Measurements from ENCODE around the gene ADIRF.

The ADIRF gene

DNA sequence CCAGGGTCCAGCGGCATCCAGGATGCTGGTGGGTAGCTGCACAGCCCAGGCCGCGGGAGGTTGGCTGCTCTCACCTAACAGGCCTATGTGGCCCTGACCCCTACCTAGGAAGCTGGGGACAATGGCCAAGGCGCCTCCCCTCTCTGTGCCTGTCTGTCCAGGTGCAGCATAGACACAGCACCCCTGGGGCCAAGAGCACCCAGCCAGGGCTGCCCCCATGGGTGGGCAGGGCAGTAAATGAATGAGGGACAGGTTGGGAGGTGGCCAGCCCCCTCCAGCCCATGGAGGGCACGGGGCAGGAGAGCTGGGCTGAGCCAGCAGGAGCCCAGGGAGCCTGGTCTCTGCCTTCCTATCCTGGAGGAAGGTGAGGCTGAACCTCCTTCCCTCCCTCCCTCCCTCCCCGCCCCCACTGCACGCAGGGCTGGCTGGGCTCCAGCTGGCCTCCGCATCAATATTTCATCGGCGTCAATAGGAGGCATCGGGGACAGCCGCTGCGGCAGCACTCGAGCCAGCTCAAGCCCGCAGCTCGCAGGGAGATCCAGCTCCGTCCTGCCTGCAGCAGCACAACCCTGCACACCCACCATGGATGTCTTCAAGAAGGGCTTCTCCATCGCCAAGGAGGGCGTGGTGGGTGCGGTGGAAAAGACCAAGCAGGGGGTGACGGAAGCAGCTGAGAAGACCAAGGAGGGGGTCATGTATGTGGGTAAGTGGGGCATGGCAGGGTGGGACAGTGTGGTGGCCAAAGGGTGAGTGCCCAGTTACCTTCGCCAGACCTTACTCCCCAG is 10.0 kb upstream of the ADIRF start, which contains the start of gene SNCG:
TSS of gene SNCG (plus strand) at position 484 of the 785 bp plus-strand sequence. CDS start at position 583, 99 bp downstream.
- Histone ChIP-seq H3K4me3 (replicated peaks; ENCODE audit: low read depth, low read length) (no peak within 1 kb of the TSS), H3K27me3 (replicated peaks; ENCODE audit: control insufficient read depth, insufficient read depth, low read length) (no peaks in the 10 kb centered on the region; the same call in 1 of the 2 replicates), H3K36me3 (ENCODE audit: control insufficient read depth, insufficient read depth, low read length) (no peaks in the 10 kb centered on the region)
- TF ChIP-seq, protein P1, sequence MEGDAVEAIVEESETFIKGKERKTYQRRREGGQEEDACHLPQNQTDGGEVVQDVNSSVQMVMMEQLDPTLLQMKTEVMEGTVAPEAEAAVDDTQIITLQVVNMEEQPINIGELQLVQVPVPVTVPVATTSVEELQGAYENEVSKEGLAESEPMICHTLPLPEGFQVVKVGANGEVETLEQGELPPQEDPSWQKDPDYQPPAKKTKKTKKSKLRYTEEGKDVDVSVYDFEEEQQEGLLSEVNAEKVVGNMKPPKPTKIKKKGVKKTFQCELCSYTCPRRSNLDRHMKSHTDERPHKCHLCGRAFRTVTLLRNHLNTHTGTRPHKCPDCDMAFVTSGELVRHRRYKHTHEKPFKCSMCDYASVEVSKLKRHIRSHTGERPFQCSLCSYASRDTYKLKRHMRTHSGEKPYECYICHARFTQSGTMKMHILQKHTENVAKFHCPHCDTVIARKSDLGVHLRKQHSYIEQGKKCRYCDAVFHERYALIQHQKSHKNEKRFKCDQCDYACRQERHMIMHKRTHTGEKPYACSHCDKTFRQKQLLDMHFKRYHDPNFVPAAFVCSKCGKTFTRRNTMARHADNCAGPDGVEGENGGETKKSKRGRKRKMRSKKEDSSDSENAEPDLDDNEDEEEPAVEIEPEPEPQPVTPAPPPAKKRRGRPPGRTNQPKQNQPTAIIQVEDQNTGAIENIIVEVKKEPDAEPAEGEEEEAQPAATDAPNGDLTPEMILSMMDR (IDR thresholded peaks at IDR 0.05; ENCODE audit: insufficient read depth, low read length, poor library complexity, severe bottlenecking): no peak
- no peak for DNase-seq (ENCODE audit: extremely low read depth, insufficient read length)

DNA sequence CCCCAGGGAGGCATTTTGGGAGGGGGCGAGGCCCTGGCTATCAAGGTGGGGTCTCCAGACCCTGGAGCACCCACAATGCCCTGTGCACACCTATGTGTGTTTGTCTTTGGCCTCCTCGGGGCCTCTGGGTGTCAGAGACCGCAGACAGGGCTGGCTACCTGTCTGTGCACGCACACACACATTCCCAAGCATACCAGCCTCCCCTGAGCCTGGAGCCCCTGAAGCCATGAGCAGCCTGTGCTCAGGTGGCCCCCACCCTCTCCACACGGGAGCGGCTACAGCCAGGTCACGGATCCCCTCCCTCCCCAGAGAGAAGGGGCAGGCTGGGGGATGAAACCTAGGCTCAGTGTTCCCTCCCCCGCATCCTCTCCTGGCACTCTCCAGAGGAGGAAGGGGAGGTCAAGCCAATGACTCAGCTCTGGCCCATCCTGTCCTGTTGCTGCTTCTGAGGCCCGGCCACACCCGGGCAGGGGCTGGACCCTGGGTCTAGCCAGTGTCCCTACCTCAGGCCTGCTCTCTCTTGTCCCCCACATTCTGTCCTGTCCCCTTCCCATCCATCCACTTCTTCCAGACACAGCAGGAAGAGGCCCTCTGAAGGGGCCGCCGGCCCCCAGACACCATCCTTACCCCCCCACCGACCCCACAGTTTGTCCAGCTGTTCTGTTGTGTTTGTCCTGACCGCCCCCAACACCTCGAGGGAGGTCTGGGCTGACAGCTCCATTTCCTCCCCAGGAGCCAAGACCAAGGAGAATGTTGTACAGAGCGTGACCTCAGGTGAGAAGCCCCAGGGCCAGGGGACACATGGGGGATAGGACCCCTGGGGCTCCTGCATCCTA is 9.2 kb upstream of the ADIRF start:
- H3K36me3 ChIP-seq (ENCODE audit: control insufficient read depth, insufficient read depth, low read length): no peaks in the 10 kb centered on the region
- TF ChIP-seq, protein P1 (IDR thresholded peaks at IDR 0.05; ENCODE audit: insufficient read depth, low read length, poor library complexity, severe bottlenecking): no peak
- no peaks in the 10 kb centered on the region; the same call in 1 of the 2 replicates for H3K27me3 ChIP-seq (replicated peaks; ENCODE audit: control insufficient read depth, insufficient read depth, low read length)
- H3K4me3 ChIP-seq (replicated peaks; ENCODE audit: low read depth, low read length): no peak overlapping the region
- DNase-seq (ENCODE audit: extremely low read depth, insufficient read length): no peak

DNA sequence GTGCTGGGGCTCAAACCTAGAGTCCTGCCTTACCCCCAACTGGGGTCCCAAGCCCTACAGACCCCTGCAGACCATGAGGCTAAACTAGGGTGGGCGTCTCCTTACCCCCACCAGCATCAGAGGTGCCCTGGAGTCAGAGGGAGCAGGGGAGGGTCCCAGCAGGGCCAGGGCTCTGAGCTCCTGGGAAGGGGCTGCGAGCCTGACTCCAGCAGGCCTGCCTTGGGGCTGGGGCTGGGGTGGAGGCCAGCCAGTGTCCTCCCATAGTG is 8.6 kb upstream of the ADIRF start:
- Histone ChIP-seq H3K36me3 (ENCODE audit: control insufficient read depth, insufficient read depth, low read length) (no peaks in the 10 kb centered on the region), H3K4me3 (replicated peaks; ENCODE audit: low read depth, low read length) (no peak overlapping the region), H3K27me3 (replicated peaks; ENCODE audit: control insufficient read depth, insufficient read depth, low read length) (no peaks in the 10 kb centered on the region; the same call in 1 of the 2 replicates)
- no peak for DNase-seq (ENCODE audit: extremely low read depth, insufficient read length)
- TF ChIP-seq, protein P1 (IDR thresholded peaks at IDR 0.05; ENCODE audit: insufficient read depth, low read length, poor library complexity, severe bottlenecking): no peak

DNA sequence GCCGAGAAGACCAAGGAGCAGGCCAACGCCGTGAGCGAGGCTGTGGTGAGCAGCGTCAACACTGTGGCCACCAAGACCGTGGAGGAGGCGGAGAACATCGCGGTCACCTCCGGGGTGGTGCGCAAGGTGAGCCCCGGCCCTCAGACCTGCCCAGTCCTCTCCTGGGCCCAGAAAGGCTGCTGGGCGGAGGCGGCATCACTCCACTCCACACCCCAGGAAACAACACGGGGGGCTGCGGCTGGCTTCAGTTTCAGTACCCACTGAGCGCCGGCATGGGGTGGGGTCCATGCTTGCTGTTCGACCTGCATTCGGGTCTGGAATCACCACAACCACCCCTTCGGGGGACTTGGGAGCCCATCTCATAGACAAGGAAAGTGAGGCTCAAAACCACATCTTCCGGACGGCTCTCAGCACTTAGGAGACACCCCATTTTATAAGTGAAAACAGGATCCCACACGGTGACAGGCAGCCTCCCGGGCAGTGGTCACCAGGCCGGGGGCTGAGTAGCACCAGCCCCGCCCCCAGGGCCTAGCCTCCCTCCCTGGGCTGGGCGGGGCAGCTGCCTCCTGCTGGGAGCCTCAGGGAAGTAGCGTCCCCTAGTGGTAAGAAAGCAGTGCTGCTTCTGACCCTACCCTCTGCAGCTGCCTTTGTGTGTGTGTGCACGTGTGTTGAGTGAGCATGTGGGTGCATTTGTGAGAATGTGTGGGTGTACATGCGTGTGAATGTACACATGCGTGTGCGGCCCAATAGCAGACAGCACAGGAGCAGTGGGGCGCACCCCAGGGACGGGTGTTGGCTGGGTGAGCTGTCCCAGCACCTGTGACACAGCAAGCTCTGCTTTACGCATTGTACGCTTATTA is 8.0 kb upstream of the ADIRF start:
- H3K36me3 ChIP-seq (ENCODE audit: control insufficient read depth, insufficient read depth, low read length): no peaks in the 10 kb centered on the region
- TF ChIP-seq, protein P1 (IDR thresholded peaks at IDR 0.05; ENCODE audit: insufficient read depth, low read length, poor library complexity, severe bottlenecking): peak; percentile 99
- no peak overlapping the region for H3K4me3 ChIP-seq (replicated peaks; ENCODE audit: low read depth, low read length)
- no peaks in the 10 kb centered on the region; the same call in 1 of the 2 replicates for H3K27me3 ChIP-seq (replicated peaks; ENCODE audit: control insufficient read depth, insufficient read depth, low read length)
- peak; percentile 64 for DNase-seq (ENCODE audit: extremely low read depth, insufficient read length)

DNA sequence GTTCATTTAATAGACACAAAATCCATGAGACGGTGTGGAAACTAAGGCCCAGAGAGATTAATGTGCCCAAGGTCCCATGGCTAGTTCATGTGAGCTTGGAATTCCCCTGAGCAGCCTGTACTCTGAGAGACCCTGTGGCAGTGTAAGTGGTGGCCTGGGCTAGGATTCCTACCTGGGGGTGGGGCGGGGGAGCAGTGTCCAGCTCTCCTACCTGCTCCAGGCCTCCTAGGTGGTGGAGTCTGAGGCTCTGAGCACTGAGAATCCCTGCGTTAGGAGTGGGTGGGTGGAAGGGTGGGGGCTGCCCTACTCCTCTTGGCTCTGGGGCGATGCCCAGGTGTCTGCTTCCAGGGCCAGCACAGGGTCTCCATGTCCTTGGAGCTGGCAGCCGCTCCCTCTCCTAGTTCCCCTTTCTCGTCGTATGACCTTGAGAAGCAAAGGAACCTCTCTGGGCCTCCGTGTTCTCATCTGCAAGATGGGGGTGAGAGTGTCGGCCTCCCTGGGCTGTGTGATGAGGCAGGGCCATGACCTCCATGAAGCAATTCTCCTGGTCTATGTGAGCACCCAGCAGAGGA is 7.3 kb upstream of the ADIRF start:
- no peaks in the 10 kb centered on the region for H3K27me3 ChIP-seq (replicated peaks; ENCODE audit: control insufficient read depth, insufficient read depth, low read length)
- no peak overlapping the region for H3K4me3 ChIP-seq (replicated peaks; ENCODE audit: low read depth, low read length)
- no peaks in the 10 kb centered on the region for H3K36me3 ChIP-seq (ENCODE audit: control insufficient read depth, insufficient read depth, low read length)
- TF ChIP-seq, protein P1 (IDR thresholded peaks at IDR 0.05; ENCODE audit: insufficient read depth, low read length, poor library complexity, severe bottlenecking): no peak
- no peak for DNase-seq (ENCODE audit: extremely low read depth, insufficient read length)

All from GM06990 (cell line).